T-cell (primary cell): ENCODE measurements around the gene ZNF160. TPM values are rescaled to one million over a fixed set of nuclear protein-coding genes. Genes with fewer than 3 reads are reported as not detected.

Experiments used
- ATAC-seq, 4 experiments: fragments of 200-7000 bp in 3 of 4; fragments of 150-1000 bp in 1 of 4; cut with Tn5 transposase; replicated peaks in 1 of 4; 1 replicate in 3 of 4; 2 replicates in 1 of 4; pipeline ENCODE4 v1.10.0; 2021; ENCODE audit warnings: moderate library complexity in 3 of 4, mild to moderate bottlenecking in 2 of 4, moderate number of reproducible peaks in 1 of 4
- CTCF ChIA-PET, 2 donors: fragments of 300-600 bp; sonication (Branson Sonifier 250); formaldehyde crosslinking; loops; one replicate each; lab custom pipeline; 2022; ENCODE audit warnings: antibody characterized with exemption in 2 of 2; lab: Charles Lee
- POLR2A ChIA-PET, 2 donors: fragments of 300-600 bp; sonication (Branson Sonifier 250); formaldehyde crosslinking; loops; one replicate each; lab custom pipeline; 2022; ENCODE audit warnings: antibody characterized with exemption in 2 of 2; lab: Charles Lee
- DNase-seq, 35 experiments: peaks; one replicate each; pipeline versions ENCODE4 v3.0.0 to v3.0.0-alpha.2; 2013 to 2023
- H3K27ac ChIP-seq: one replicate; pipeline ENCODE4 v1.5.1; 2013; ENCODE audit warnings: low read length
- H3K27me3 ChIP-seq, 2 experiments: replicated peaks in 1 of 2; 1 replicate in 1 of 2; 2 replicates in 1 of 2; pipeline versions ENCODE4 v1.6.1 to v1.7.0; 2013; ENCODE audit warnings: low read length in 1 of 2, mixed read lengths in 1 of 2; ENCODE audit not compliant: control insufficient read depth in 2 of 2, insufficient read depth in 2 of 2; ENCODE audit errors: extremely low read depth in 1 of 2
- H3K36me3 ChIP-seq, 2 donors: 1 replicate in 1 of 2; 2 replicates in 1 of 2; pipeline versions ENCODE4 v1.6.1 to v1.7.0; 2013; ENCODE audit warnings: low read length in 1 of 2; ENCODE audit not compliant: control insufficient read depth in 2 of 2, insufficient read depth in 1 of 2; ENCODE audit errors: extremely low read depth in 1 of 2
- H3K4me1 ChIP-seq, 2 experiments: 1 replicate in 1 of 2; 2 replicates in 1 of 2; pipeline versions ENCODE4 v1.6.1 to v1.7.0; 2013; ENCODE audit warnings: low read length in 2 of 2, mixed read lengths in 1 of 2; ENCODE audit not compliant: insufficient read depth in 2 of 2, control insufficient read depth in 1 of 2; ENCODE audit errors: extremely low read depth in 1 of 2
- H3K4me3 ChIP-seq, 2 donors: 1 replicate in 1 of 2; 2 replicates in 1 of 2; pipeline versions ENCODE4 v1.5.1 to v1.7.0; 2013; ENCODE audit warnings: mild to moderate bottlenecking in 2 of 2, low read length in 1 of 2, moderate library complexity in 1 of 2; ENCODE audit not compliant: control insufficient read depth in 1 of 2; ENCODE audit errors: extremely low read depth in 1 of 2
- H3K9me3 ChIP-seq: 2 replicates; pipeline ENCODE4 v1.7.0; 2013
- H3K27ac Mint-ChIP-seq, 2 donors: one replicate each; pipeline ENCODE4 v1.8.0; 2020 to 2021; ENCODE audit warnings: mild to moderate bottlenecking in 2 of 2, mixed read lengths in 2 of 2
- H3K27me3 Mint-ChIP-seq, 2 donors: one replicate each; pipeline ENCODE4 v1.8.0; 2021 to 2022; ENCODE audit warnings: mixed read lengths in 2 of 2
- H3K36me3 Mint-ChIP-seq: one replicate; pipeline ENCODE4 v1.8.0; 2021; ENCODE audit warnings: mixed read lengths
- H3K4me1 Mint-ChIP-seq, 3 donors: one replicate each; pipeline ENCODE4 v1.8.0; 2020 to 2022; ENCODE audit warnings: mixed read lengths in 3 of 3, mild to moderate bottlenecking in 1 of 3
- H3K4me3 Mint-ChIP-seq, 3 donors: one replicate each; pipeline ENCODE4 v1.8.0; 2020 to 2022; ENCODE audit warnings: mild to moderate bottlenecking in 3 of 3, mixed read lengths in 3 of 3, moderate library complexity in 3 of 3
- H3K9me3 Mint-ChIP-seq, 3 donors: one replicate each; pipeline ENCODE4 v1.8.0; 2020 to 2022; ENCODE audit warnings: mixed read lengths in 3 of 3
- WGBS: methylation state at CpG from one replicate; pipeline ENCODE4 v1.1.5; 2013; ENCODE audit warnings: missing lambda C conversion rate; ENCODE audit not compliant: insufficient coverage; 5-methylcytosine and 5-hydroxymethylcytosine counted together
- total RNA-seq, 35 experiments: library from RNA in 6 of 35; stranded (reverse) in 6 of 35; fragments of 120-200 nt in 1 of 35; gene quantifications; one replicate each; pipeline versions ENCODE4 v1.2.1 to v1.2.4 and lab custom pipeline; 2013 to 2026

The ZNF160 gene
- total RNA-seq, 5 donors from 2014 or later (not counting 1 experiment from before 2014, with no cell fraction given) = 45.6 to 57.8 (median 54.6) TPM

GRCh38 chr19:53068199-53068598, 35.0 kb downstream of the ZNF160 start:
- Histone ChIP-seq H3K4me3 (peak overlapping the region in 1 of 2 donors; percentile 35), H3K4me1 (no peaks in the 10 kb centered on the region), H3K9me3 (peaks cover 26% of the 10 kb centered on the region), H3K27me3 (no peaks in the 10 kb centered on the region), H3K36me3 (peaks cover 12 to 42% of the 10 kb centered on the region in 2 donors), H3K27ac (no peak overlapping the region)
- CTCF ChIA-PET = no interaction called here
- ATAC-seq = no peak
- H3K4me3 Mint-ChIP-seq = no peak overlapping the region
- H3K27ac Mint-ChIP-seq = no peak overlapping the region
- peaks cover 11 to 58% (median 49%) of the 10 kb centered on the region in 3 donors for H3K9me3 Mint-ChIP-seq
- WGBS = no CpG with 5 or more reads among the region's 4 CpGs
- H3K4me1 Mint-ChIP-seq = no peaks in the 10 kb centered on the region
- POLR2A ChIA-PET = no interaction called here
- no peak for DNase-seq
- H3K36me3 Mint-ChIP-seq = peaks cover 54% of the 10 kb centered on the region
- no peaks in the 10 kb centered on the region for H3K27me3 Mint-ChIP-seq

DNA sequence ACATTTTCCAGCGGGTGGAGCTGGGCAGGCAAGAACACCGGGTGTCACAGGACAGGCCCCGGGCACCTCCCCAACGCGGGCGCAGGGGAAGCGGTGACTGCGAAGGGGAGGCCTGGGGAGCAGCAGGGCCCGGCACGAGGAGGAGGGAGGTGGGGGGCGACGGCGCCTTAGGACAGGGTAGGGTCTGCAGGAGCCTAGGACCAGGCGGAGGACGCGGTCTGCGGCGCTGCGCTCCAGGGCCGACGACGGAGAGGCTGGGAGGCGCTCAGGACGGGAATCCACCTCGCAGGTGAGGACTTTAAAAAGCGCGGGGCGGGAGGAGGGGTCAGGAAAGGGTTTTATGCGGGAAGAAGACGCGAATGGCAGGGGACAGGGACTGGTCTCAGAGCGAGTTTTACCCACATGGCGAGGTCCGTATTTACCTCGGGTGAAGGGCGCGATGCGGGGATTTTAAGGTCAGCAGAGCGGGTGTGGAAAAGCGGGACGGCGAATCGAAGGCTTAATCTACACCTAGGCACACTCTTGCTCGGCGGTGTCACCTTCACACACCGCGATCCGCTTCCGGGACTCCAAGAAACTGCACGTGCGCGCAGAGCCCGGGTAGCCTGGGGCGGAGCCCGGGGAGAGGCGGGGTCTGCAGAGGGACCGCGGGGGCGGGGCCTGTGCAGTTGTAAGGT, 45.2 kb downstream of the ZNF160 start:
- Histone ChIP-seq H3K27ac (no peak overlapping the region), H3K36me3 (no peaks in the 10 kb centered on the region), H3K27me3 (peaks cover 2 to 18% of the 10 kb centered on the region in 2 experiments), H3K4me3 (peak overlapping the region in 1 of 2 donors; percentile 19), H3K4me1 (peaks cover 0 to 7% of the 10 kb centered on the region in 2 experiments), H3K9me3 (peaks cover 6% of the 10 kb centered on the region)
- WGBS = 23% methylated on average over 46 of the region's 59 CpGs
- H3K27ac Mint-ChIP-seq = no peak overlapping the region
- H3K27me3 Mint-ChIP-seq = peaks cover 3 to 6% of the 10 kb centered on the region in 2 donors
- peaks cover 4 to 50% (median 23%) of the 10 kb centered on the region in 3 donors for H3K9me3 Mint-ChIP-seq
- no peak for DNase-seq
- no peak for ATAC-seq
- POLR2A ChIA-PET = no interaction called here
- H3K4me1 Mint-ChIP-seq = peaks cover 0 to 2% (median 0%) of the 10 kb centered on the region in 3 donors
- H3K36me3 Mint-ChIP-seq = peaks cover 17% of the 10 kb centered on the region
- no peak overlapping the region for H3K4me3 Mint-ChIP-seq
- CTCF ChIA-PET = no interaction called here

DNA sequence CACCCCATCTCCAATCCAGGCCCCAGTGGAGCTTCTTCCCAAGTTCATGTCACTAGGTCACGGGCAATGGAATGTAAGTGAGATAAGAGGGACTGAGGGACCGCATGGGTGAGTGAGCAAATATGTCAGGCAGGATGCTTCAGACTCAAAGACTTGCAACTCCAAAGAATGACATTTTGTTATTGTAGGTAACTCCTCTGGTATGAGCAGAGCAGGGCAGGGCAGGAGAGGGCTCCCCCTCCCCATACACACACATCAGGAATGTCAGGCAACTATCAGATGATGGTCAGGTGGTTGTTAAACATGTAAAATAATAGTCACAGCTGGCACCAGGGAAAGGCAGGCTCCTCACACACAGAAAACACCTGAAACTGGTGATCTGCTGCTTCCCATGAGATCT, 48.1 kb downstream of the ZNF160 start:
- WGBS = 94% methylated on average over 2 of the region's 2 CpGs
- H3K36me3 Mint-ChIP-seq = peaks cover 12% of the 10 kb centered on the region
- H3K27ac Mint-ChIP-seq = no peak overlapping the region
- Histone ChIP-seq H3K4me1 (peaks cover 0 to 7% of the 10 kb centered on the region in 2 experiments), H3K4me3 (no peak overlapping the region), H3K27ac (no peak overlapping the region), H3K36me3 (no peaks in the 10 kb centered on the region), H3K27me3 (peaks cover 2 to 18% of the 10 kb centered on the region in 2 experiments), H3K9me3 (peaks cover 2% of the 10 kb centered on the region)
- ATAC-seq = no peak
- ChIA-PET POLR2A (no interaction called here), CTCF (no interaction called here)
- peaks cover 8 to 50% (median 22%) of the 10 kb centered on the region in 3 donors for H3K9me3 Mint-ChIP-seq
- no peak for DNase-seq
- peaks cover 3 to 6% of the 10 kb centered on the region in 2 donors for H3K27me3 Mint-ChIP-seq
- H3K4me3 Mint-ChIP-seq = no peak overlapping the region
- peaks cover 0 to 2% (median 0%) of the 10 kb centered on the region in 3 donors for H3K4me1 Mint-ChIP-seq

GRCh38 chr19:53047379-53047778, 55.8 kb downstream of the ZNF160 start:
- Mint-ChIP-seq H3K4me1 (no peaks in the 10 kb centered on the region), H3K4me3 (no peak overlapping the region), H3K9me3 (peaks cover 8 to 49% (median 26%) of the 10 kb centered on the region in 3 donors), H3K27ac (no peak overlapping the region), H3K27me3 (peaks cover 0 to 2% of the 10 kb centered on the region in 2 donors), H3K36me3 (peaks cover 8% of the 10 kb centered on the region)
- H3K4me1 ChIP-seq = no peaks in the 10 kb centered on the region
- DNase-seq (no peak), ATAC-seq (no peak)
- no peak overlapping the region for H3K4me3 ChIP-seq
- no peak overlapping the region for H3K27ac ChIP-seq
- no peaks in the 10 kb centered on the region for H3K27me3 ChIP-seq
- POLR2A ChIA-PET = no interaction called here
- WGBS = 100% methylated on average over 1 of the region's 2 CpGs
- no peaks in the 10 kb centered on the region for H3K9me3 ChIP-seq
- CTCF ChIA-PET = no interaction called here
- no peaks in the 10 kb centered on the region for H3K36me3 ChIP-seq

DNA sequence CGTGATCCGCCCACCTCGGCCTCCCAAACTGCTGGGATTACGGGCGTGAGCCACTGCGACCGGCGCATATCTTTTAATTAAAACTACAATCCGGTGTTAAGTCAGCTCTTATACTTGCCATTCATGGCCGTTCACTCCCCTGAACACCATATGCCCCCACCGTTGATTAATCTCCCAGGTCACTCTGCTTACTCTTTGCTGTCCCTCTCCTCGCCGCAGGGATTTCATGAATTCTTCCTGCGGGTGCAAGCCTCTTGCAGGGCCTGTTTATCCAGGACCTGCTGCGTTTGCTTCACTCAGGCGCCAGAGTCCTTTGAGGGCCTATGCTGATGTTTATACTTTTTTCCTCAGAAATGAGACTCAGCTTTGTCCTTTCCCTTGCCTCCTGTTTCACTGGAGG, 57.7 kb downstream of the ZNF160 start:
- peaks cover 15% of the 10 kb centered on the region for H3K36me3 Mint-ChIP-seq
- no peak overlapping the region for H3K27ac ChIP-seq
- H3K36me3 ChIP-seq = no peaks in the 10 kb centered on the region
- no peak overlapping the region for H3K4me3 Mint-ChIP-seq
- POLR2A ChIA-PET = no interaction called here
- H3K4me1 ChIP-seq = no peaks in the 10 kb centered on the region
- ATAC-seq (no peak), DNase-seq (no peak)
- CTCF ChIA-PET = no interaction called here
- peaks cover 0 to 2% of the 10 kb centered on the region in 2 donors for H3K27me3 Mint-ChIP-seq
- peaks cover 8 to 51% (median 25%) of the 10 kb centered on the region in 3 donors for H3K9me3 Mint-ChIP-seq
- H3K4me1 Mint-ChIP-seq = no peaks in the 10 kb centered on the region
- no peak overlapping the region for H3K27ac Mint-ChIP-seq
- no peaks in the 10 kb centered on the region for H3K27me3 ChIP-seq
- no peaks in the 10 kb centered on the region for H3K9me3 ChIP-seq
- 92% methylated on average over 16 of the region's 16 CpGs for WGBS
- no peak overlapping the region for H3K4me3 ChIP-seq

- Histone ChIP-seq H3K9me3 (no peaks in the 10 kb centered on the region), H3K4me3 (no peak overlapping the region), H3K4me1 (no peaks in the 10 kb centered on the region), H3K36me3 (no peaks in the 10 kb centered on the region), H3K27me3 (peaks cover 0 to 7% of the 10 kb centered on the region in 2 experiments), H3K27ac (no peak overlapping the region)
- DNase-seq (no peak), ATAC-seq (no peak)
- H3K4me3 Mint-ChIP-seq = no peak overlapping the region
- WGBS = no CpG with 5 or more reads among the region's 1 CpG
- peaks cover 29% of the 10 kb centered on the region for H3K36me3 Mint-ChIP-seq
- peaks cover 0 to 2% (median 0%) of the 10 kb centered on the region in 3 donors for H3K4me1 Mint-ChIP-seq
- CTCF ChIA-PET = no interaction called here
- H3K27ac Mint-ChIP-seq = no peak overlapping the region
- peaks cover 12 to 18% of the 10 kb centered on the region in 2 donors for H3K27me3 Mint-ChIP-seq
- H3K9me3 Mint-ChIP-seq = peaks cover 10 to 54% (median 30%) of the 10 kb centered on the region in 3 donors
- POLR2A ChIA-PET = no interaction called here
Observed at GRCh38 chr19:53041366-53041765, 61.9 kb downstream of the ZNF160 start.
